Pulmonary artery endothelial cell (primary cell): Measurements from ENCODE around the gene COX4I2. TPM values are rescaled to one million over a fixed set of nuclear protein-coding genes. Genes with fewer than 3 reads are reported as not detected.
A peak's percentile ranks its signal among the peaks of the same experiment; 100 is the strongest.
"Not testable (repeated sequence)": the region's sequence is repeated elsewhere in the genome, so short reads cannot be mapped to it uniquely, and the experiment has no call there.

Experiments
- DNase-seq: peaks from one replicate; pipeline ENCODE4 v3.0.0-alpha.2; 2011; ENCODE audit warnings: low read depth, low spot score
- total RNA-seq: library from RNA; depleted of rRNA; stranded (reverse); fragments of >200 nt; gene quantifications from 2 replicates; pipeline ENCODE4 v1.2.3, GENCODE V29; 2014

COX4I2 gene
- not detected in 2 replicates for total RNA-seq

- DNase-seq: no peak
Measured at GRCh38 chr20:31637660-31638059, at the start of gene COX4I2. Gene COX4I2 (plus strand): TSS chr20:31637912. CDS start chr20:31639018, 1,106 bp downstream.

GRCh38 chr20:31590717-31591225 is 46.9 kb upstream of the COX4I2 start:
- DNase-seq: no peak

GRCh38 chr20:31593221-31594001 is 44.3 kb upstream of the COX4I2 start:
- DNase-seq: no peak

- no peak for DNase-seq
Measured at GRCh38 chr20:31594002-31594557, 43.6 kb upstream of the COX4I2 start.

GRCh38 chr20:31594558-31595379 is 42.9 kb upstream of the COX4I2 start:
- no peak for DNase-seq

GRCh38 chr20:31595380-31595653 is 42.4 kb upstream of the COX4I2 start:
- no peak for DNase-seq

GRCh38 chr20:31595654-31596411 is 41.9 kb upstream of the COX4I2 start:
- DNase-seq: no peak

GRCh38 chr20:31596412-31596715 is 41.3 kb upstream of the COX4I2 start:
- not testable (repeated sequence) for DNase-seq

- DNase-seq: no peak
Measured at GRCh38 chr20:31596831-31597480, 40.8 kb upstream of the COX4I2 start.

- DNase-seq: no peak
Measured at GRCh38 chr20:31597481-31597855, 40.2 kb upstream of the COX4I2 start.

- no peak for DNase-seq
Measured at GRCh38 chr20:31602431-31602778, 35.3 kb upstream of the COX4I2 start.

GRCh38 chr20:31602779-31603441 is 34.8 kb upstream of the COX4I2 start:
- DNase-seq: no peak

- peak; percentile 95 for DNase-seq
Measured at GRCh38 chr20:31603822-31604566, 33.7 kb upstream of the COX4I2 start.

GRCh38 chr20:31604567-31605030 is 33.1 kb upstream of the COX4I2 start:
- DNase-seq: no peak

GRCh38 chr20:31605031-31605901 is 32.4 kb upstream of the COX4I2 start, which contains the start of gene ID1:
Gene ID1 (plus strand): TSS chr20:31605289. CDS start chr20:31605388, 99 bp downstream.
- peak; percentile 87 for DNase-seq

GRCh38 chr20:31605902-31606803 is 31.6 kb upstream of the COX4I2 start:
- DNase-seq: no peak

- DNase-seq: no peak
Measured at GRCh38 chr20:31606804-31607639, 30.7 kb upstream of the COX4I2 start.
